GM10248 (cell line): ENCODE measurements around the gene MORC4.

ENCODE experiments used
- CTCF ChIA-PET: fragments of 300-600 bp; sonication (Branson Sonifier 250); formaldehyde crosslinking; extraction: SDS; loops from one replicate; lab custom pipeline; 2021; ENCODE audit warnings: antibody characterized with exemption; lab: Yijun Ruan, JAX
- POLR2A ChIA-PET: fragments of 350-650 bp; sonication (Branson Sonifier 250); formaldehyde crosslinking; extraction: SDS; loops from one replicate; lab custom pipeline; 2020; ENCODE audit warnings: antibody characterized with exemption; lab: Yijun Ruan, JAX
- DNase-seq: peaks from one replicate; pipeline ENCODE4 v3.0.0; 2012; ENCODE audit errors: extremely low spot score
- CTCF ChIP-seq: IDR thresholded peaks from 2 replicates; pipeline ENCODE4 v1.5.1; 2012; ENCODE audit warnings: mild to moderate bottlenecking, low read depth; ENCODE audit errors: extremely low read depth, missing control alignments, control extremely low read depth

Gene MORC4

GRCh38 chrX:106894392-106894909 is 105.6 kb downstream of the MORC4 start:
- ChIA-PET POLR2A (no interaction called here), CTCF (interaction anchor here (0.8 to 1.9 kb wide), 11 partner anchors 9 to 884 kb away, joined by 3 to 9 read pairs (median 3); partner anchors contain the start of gene RIPPLY1)
- peak; percentile 34 for DNase-seq
- TF ChIP-seq CTCF, result peak; percentile 60

GRCh38 chrX:106891762-106892460 is 108.1 kb downstream of the MORC4 start:
- no peak for DNase-seq
- CTCF ChIA-PET, result interaction anchor here (1.8 kb wide), 1 partner anchor 28 kb away, joined by 3 read pairs; no protein-coding TSS in a partner anchor

More at GRCh38 chrX:106891762-106892460, 108.1 kb downstream of the MORC4 start:
- POLR2A ChIA-PET, result no interaction called here
- no peak for TF ChIP-seq CTCF
